ENCODE results near the gene KIDINS220. TPM values are rescaled to one million over a fixed set of nuclear protein-coding genes. Genes with fewer than 3 reads are reported as not detected.

Gene KIDINS220
- total and polyA plus RNA-seq, 2 of the 13 experiments (the other 11 are each of a cell fraction or from before 2014, with no cell fraction given), result 25.2 to 32.3 TPM

DNA sequence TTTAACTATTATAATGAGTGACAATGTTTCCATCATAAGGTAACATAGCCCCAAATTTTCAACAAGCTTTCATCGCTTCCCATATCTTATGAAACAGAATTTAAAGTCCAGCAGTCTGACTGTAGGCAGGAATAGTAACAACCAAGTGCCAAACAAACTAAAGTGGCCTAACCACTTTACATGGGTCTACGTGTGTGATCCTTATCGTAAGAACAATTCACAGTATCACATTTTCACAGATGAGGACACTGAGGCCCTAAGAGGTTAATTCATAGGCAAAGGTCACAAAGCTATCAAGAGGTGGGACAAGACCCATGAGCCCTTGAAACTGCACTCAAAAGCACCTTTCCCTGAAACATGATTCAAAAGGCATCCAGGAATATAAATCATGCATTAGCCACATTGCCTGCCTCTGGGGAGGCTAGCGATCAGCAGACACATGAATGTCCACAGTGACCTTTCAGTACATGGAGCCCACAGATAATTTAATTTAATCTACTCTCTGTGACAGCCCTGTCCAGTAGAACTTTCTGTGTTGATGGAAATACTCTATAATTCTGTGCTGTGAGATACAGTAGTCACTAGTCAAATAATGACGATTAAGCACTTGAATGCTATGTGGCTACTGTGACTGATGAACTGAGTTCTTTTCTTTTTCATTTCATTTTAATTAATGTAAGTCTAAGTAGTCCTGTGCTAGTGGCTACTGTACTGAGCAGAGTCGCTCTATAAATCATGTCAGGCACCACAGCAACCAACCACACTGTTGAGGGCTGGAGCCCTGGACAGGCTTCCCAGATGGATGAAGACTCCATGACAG, 30.3 kb downstream of the KIDINS220 start:
- no peak overlapping the region for H3K4me3 ChIP-seq (replicated peaks in 1 of 3; ENCODE audit: insufficient read depth in 1 of 3, low read depth in 2 of 3, low read length in 3 of 3)
- no peak overlapping the region for H3K4me2 ChIP-seq (ENCODE audit: low read depth, low read length)
- no peak for ATAC-seq
- no peaks in the 10 kb centered on the region for H3K27me3 ChIP-seq (ENCODE audit: control insufficient read depth in 1 of 2, insufficient read depth in 2 of 2, low read length in 2 of 2)
- WGBS (ENCODE audit: low lambda C conversion rate), result 99% methylated on average over 6 of the region's 6 CpGs
- peaks cover 17 to 64% of the 10 kb centered on the region in 2 experiments for H3K36me3 ChIP-seq (replicated peaks in 1 of 2; ENCODE audit: control insufficient read depth in 1 of 2, insufficient read depth in 2 of 2, low read length in 2 of 2)
- CTCF ChIA-PET (ENCODE audit: low intra/inter-chr PET ratio, low total read pairs), result no interaction called here
- BruUV-seq (replicated peaks), result no TSS peak
- no peak overlapping the region for H3K27ac ChIP-seq (ENCODE audit: extremely low read length, insufficient read depth, low read length)
- intact Hi-C loops (cut with micrococcal nuclease; ENCODE audit: unreplicated experiment) (no loop called here), in situ Hi-C loops (cut with HindIII; ENCODE audit: extremely low pct_ligation_motif_present, low pct_unique_long_range_greater_than_20kb) (no loop called here)
- no peak overlapping the region for H3K9ac ChIP-seq (ENCODE audit: insufficient read depth, low read depth, low read length)
- FAIRE-seq, result peak; percentile 8
- no peak overlapping the region for H2AFZ ChIP-seq (ENCODE audit: low read length)
- peaks cover 5% of the 10 kb centered on the region; the same call in 1 of the 2 replicates for H3K4me1 ChIP-seq (ENCODE audit: insufficient read depth, low read length)
- no peaks in the 10 kb centered on the region for H3K79me2 ChIP-seq (ENCODE audit: insufficient read depth, low read length)
- no peaks in the 10 kb centered on the region; the same call in 1 of the 2 replicates for H4K20me1 ChIP-seq (ENCODE audit: insufficient read depth, low read length)
- TF ChIP-seq RFX1 (IDR thresholded peaks at IDR 0.05) (no peak), MAFK (conservative IDR thresholded peaks at IDR 0.05 in 1 of 2, IDR thresholded peaks at IDR 0.05 in 1 of 2; ENCODE audit: low read length in 2 of 2) (peak; percentile 21 to 36; a peak in 1 of 4 replicates), ZSCAN31 (CRISPR knock-in tag; IDR thresholded peaks at IDR 0.05; ENCODE audit: low read depth) (no peak), MAFF (IDR thresholded peaks at IDR 0.05; ENCODE audit: low read depth, low read length) (0 out of 2 replicates have a peak, but pooled peaks have one; percentile 8)
- TF ChIP-seq, protein P1, sequence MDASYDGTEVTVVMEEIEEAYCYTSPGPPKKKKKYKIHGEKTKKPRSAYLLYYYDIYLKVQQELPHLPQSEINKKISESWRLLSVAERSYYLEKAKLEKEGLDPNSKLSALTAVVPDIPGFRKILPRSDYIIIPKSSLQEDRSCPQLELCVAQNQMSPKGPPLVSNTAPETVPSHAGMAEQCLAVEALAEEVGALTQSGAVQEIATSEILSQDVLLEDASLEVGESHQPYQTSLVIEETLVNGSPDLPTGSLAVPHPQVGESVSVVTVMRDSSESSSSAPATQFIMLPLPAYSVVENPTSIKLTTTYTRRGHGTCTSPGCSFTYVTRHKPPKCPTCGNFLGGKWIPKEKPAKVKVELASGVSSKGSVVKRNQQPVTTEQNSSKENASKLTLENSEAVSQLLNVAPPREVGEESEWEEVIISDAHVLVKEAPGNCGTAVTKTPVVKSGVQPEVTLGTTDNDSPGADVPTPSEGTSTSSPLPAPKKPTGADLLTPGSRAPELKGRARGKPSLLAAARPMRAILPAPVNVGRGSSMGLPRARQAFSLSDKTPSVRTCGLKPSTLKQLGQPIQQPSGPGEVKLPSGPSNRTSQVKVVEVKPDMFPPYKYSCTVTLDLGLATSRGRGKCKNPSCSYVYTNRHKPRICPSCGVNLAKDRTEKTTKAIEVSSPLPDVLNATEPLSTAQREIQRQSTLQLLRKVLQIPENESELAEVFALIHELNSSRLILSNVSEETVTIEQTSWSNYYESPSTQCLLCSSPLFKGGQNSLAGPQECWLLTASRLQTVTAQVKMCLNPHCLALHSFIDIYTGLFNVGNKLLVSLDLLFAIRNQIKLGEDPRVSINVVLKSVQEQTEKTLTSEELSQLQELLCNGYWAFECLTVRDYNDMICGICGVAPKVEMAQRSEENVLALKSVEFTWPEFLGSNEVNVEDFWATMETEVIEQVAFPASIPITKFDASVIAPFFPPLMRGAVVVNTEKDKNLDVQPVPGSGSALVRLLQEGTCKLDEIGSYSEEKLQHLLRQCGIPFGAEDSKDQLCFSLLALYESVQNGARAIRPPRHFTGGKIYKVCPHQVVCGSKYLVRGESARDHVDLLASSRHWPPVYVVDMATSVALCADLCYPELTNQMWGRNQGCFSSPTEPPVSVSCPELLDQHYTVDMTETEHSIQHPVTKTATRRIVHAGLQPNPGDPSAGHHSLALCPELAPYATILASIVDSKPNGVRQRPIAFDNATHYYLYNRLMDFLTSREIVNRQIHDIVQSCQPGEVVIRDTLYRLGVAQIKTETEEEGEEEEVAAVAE (CRISPR knock-in tag; IDR thresholded peaks at IDR 0.05; ENCODE audit: borderline replicate concordance), result no peak
- TF ChIP-seq, protein P2, sequence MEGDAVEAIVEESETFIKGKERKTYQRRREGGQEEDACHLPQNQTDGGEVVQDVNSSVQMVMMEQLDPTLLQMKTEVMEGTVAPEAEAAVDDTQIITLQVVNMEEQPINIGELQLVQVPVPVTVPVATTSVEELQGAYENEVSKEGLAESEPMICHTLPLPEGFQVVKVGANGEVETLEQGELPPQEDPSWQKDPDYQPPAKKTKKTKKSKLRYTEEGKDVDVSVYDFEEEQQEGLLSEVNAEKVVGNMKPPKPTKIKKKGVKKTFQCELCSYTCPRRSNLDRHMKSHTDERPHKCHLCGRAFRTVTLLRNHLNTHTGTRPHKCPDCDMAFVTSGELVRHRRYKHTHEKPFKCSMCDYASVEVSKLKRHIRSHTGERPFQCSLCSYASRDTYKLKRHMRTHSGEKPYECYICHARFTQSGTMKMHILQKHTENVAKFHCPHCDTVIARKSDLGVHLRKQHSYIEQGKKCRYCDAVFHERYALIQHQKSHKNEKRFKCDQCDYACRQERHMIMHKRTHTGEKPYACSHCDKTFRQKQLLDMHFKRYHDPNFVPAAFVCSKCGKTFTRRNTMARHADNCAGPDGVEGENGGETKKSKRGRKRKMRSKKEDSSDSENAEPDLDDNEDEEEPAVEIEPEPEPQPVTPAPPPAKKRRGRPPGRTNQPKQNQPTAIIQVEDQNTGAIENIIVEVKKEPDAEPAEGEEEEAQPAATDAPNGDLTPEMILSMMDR (CRISPR knock-in tag; IDR thresholded peaks at IDR 0.05), result no peak
- H3K9me3 ChIP-seq (ENCODE audit: low read length), result no peaks in the 10 kb centered on the region
- no peak for DNase-seq (ENCODE audit: low spot score)
- POLR2A ChIA-PET, result no interaction called here

All from HepG2 (cell line).